Activated T-helper 1 cell treated with anti-CD3 and anti-CD28 coated beads, Interleukin-12 subunit alpha, Interleukin-12 subunit beta, Interleukin-2, Interleukin-4 antibody, amounts not matched to agents 30 ng/mL and 10 ng/mL and 1 ng/mL, durations not matched to agents 14 hours and 24 hours and 36 hours (primary cell): ENCODE results near the gene NME7. TPM values are rescaled to one million over a fixed set of nuclear protein-coding genes. Genes with fewer than 3 reads are reported as not detected.

Source experiments
- DNase-seq: peaks from one replicate; pipeline ENCODE4 v3.0.0; 2021; ENCODE audit warnings: low spot score
- H3K27ac Mint-ChIP-seq: one replicate; pipeline ENCODE4 v1.8.0; 2021; ENCODE audit warnings: mild to moderate bottlenecking, mixed read lengths
- H3K27me3 Mint-ChIP-seq: one replicate; pipeline ENCODE4 v1.8.0; 2022; ENCODE audit warnings: mild to moderate bottlenecking, moderate library complexity, mixed read lengths; ENCODE audit not compliant: insufficient read depth
- H3K36me3 Mint-ChIP-seq: one replicate; pipeline ENCODE4 v1.8.0; 2021; ENCODE audit warnings: low read depth, mixed read lengths
- H3K4me1 Mint-ChIP-seq: one replicate; pipeline ENCODE4 v1.8.0; 2021; ENCODE audit warnings: low read depth, mixed read lengths
- H3K4me3 Mint-ChIP-seq: one replicate; pipeline ENCODE4 v1.8.0; 2021; ENCODE audit warnings: mild to moderate bottlenecking, moderate library complexity, mixed read lengths
- H3K9me3 Mint-ChIP-seq: one replicate; pipeline ENCODE4 v1.8.0; 2021; ENCODE audit warnings: mixed read lengths
- intact Hi-C: fragments of 100-400 bp; cut with micrococcal nuclease; formaldehyde crosslinking; loops from one replicate; pipeline ENCODE4 v1.15.1; 2024
- total RNA-seq: library from RNA; stranded (reverse); gene quantifications from 2 replicates; pipeline ENCODE4 v1.2.3, GENCODE V29; 2022

Gene NME7
- total RNA-seq, 1 donor from 2014 or later = 13.9 TPM

GRCh38 chr1:169120066-169120465 is 247.5 kb downstream of the NME7 start:
- Mint-ChIP-seq H3K27ac (no peak overlapping the region), H3K36me3 (peaks cover 24% of the 10 kb centered on the region), H3K27me3 (no peaks in the 10 kb centered on the region), H3K4me3 (no peak overlapping the region), H3K4me1 (peaks cover 17% of the 10 kb centered on the region), H3K9me3 (no peaks in the 10 kb centered on the region)
- no peak for DNase-seq
- intact Hi-C loops = no loop called here

- intact Hi-C loops = no loop called here
- no peak overlapping the region for H3K4me3 Mint-ChIP-seq
- no peak overlapping the region for H3K27ac Mint-ChIP-seq
- no peak for DNase-seq
- no peaks in the 10 kb centered on the region for H3K27me3 Mint-ChIP-seq
- H3K4me1 Mint-ChIP-seq = peaks cover 17% of the 10 kb centered on the region
- peaks cover 18% of the 10 kb centered on the region for H3K36me3 Mint-ChIP-seq
- no peaks in the 10 kb centered on the region for H3K9me3 Mint-ChIP-seq
Measured at GRCh38 chr1:169119405-169119804, 248.2 kb downstream of the NME7 start.

DNA sequence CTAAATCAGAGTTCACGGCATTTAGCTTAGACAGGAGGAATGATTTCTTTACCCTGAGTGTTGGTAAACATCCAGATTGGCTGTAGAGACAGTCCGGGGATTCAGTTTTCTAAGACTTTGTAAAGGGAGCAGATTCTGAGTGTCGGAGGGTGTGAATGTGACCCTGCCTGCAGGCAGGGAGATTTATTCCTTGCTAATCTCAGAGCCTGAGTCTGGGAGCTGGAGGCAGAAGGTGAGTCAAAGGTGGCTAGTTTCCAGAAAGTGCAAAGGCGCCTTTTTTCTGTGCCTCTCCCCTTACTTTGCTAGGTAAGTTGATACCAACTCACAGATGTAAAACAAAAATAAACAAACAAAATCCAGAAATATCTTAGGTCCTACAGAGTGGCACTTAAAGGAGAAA is 249.4 kb downstream of the NME7 start:
- intact Hi-C loops = no loop called here
- Mint-ChIP-seq H3K4me1 (peaks cover 17% of the 10 kb centered on the region), H3K4me3 (no peak overlapping the region), H3K27me3 (no peaks in the 10 kb centered on the region), H3K36me3 (peaks cover 25% of the 10 kb centered on the region), H3K9me3 (no peaks in the 10 kb centered on the region), H3K27ac (no peak overlapping the region)
- no peak for DNase-seq

GRCh38 chr1:169117599-169117998 is 250.0 kb downstream of the NME7 start:
- Mint-ChIP-seq H3K27ac (no peak overlapping the region), H3K9me3 (no peaks in the 10 kb centered on the region), H3K36me3 (peaks cover 26% of the 10 kb centered on the region), H3K4me1 (peaks cover 17% of the 10 kb centered on the region), H3K27me3 (no peaks in the 10 kb centered on the region), H3K4me3 (no peak overlapping the region)
- DNase-seq = no peak
- intact Hi-C loops = no loop called here

DNA sequence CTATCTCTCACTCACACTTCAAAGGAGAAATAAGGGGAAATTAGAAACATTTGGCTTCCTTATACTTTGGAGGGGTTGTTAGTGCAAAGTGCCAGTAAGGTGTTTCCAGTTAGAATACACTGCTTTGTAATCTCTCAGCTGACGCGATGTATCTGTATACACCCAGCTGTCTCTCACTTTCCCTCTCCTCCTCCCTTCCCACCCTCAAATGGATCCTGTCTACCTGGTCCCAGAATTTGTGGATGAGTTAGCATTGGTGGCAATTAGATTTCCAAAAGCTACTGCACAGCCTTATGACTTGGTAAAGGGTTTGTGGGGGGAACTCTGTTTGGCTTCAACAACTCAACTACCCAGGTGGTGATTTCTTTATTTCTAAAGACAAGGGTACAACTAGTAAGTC is 250.6 kb downstream of the NME7 start:
- intact Hi-C loops = no loop called here
- no peak overlapping the region for H3K27ac Mint-ChIP-seq
- H3K27me3 Mint-ChIP-seq = no peaks in the 10 kb centered on the region
- H3K4me1 Mint-ChIP-seq = peaks cover 17% of the 10 kb centered on the region
- peaks cover 31% of the 10 kb centered on the region for H3K36me3 Mint-ChIP-seq
- H3K4me3 Mint-ChIP-seq = no peak overlapping the region
- DNase-seq = no peak
- H3K9me3 Mint-ChIP-seq = no peaks in the 10 kb centered on the region

GRCh38 chr1:169115891-169116585 is 251.6 kb downstream of the NME7 start:
- intact Hi-C loops = no loop called here
- no peak for DNase-seq
- Mint-ChIP-seq H3K4me1 (peaks cover 21% of the 10 kb centered on the region), H3K9me3 (no peaks in the 10 kb centered on the region), H3K36me3 (peaks cover 28% of the 10 kb centered on the region), H3K4me3 (no peak overlapping the region), H3K27me3 (no peaks in the 10 kb centered on the region), H3K27ac (peak overlapping the region; percentile 2)

GRCh38 chr1:169113613-169114119 is 253.9 kb downstream of the NME7 start:
- DNase-seq = no peak
- Mint-ChIP-seq H3K9me3 (no peaks in the 10 kb centered on the region), H3K36me3 (peaks cover 28% of the 10 kb centered on the region), H3K27me3 (no peaks in the 10 kb centered on the region), H3K4me3 (no peak overlapping the region), H3K27ac (peak overlapping the region; percentile 45), H3K4me1 (peaks cover 44% of the 10 kb centered on the region)
- intact Hi-C loops = no loop called here

DNA sequence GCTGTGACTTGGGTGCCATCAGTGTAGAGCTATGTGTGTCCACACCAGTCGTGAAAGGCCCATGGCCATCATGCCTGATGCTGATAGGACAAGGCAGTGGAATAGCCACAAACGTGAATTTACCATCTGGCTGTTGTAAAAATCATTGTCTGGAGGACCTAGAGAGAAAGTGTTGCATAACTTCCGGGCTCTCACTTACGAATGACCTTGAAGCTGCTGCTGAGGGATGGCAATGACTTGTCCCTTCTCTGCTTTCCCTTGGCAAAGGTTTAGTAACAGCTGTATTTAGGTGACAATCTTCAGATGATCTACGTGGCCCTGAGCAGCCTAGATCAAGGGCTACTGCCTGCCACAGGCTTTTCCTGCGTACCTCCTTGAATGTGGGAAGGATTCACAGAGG is 255.4 kb downstream of the NME7 start:
- peaks cover 55% of the 10 kb centered on the region for H3K4me1 Mint-ChIP-seq
- intact Hi-C loops = no loop called here
- no peak for DNase-seq
- no peaks in the 10 kb centered on the region for H3K27me3 Mint-ChIP-seq
- H3K4me3 Mint-ChIP-seq = no peak overlapping the region
- peaks cover 28% of the 10 kb centered on the region for H3K36me3 Mint-ChIP-seq
- peak overlapping the region; percentile 4 for H3K27ac Mint-ChIP-seq
- H3K9me3 Mint-ChIP-seq = no peaks in the 10 kb centered on the region

GRCh38 chr1:169111472-169111871 is 256.1 kb downstream of the NME7 start:
- Mint-ChIP-seq H3K9me3 (no peaks in the 10 kb centered on the region), H3K27me3 (no peaks in the 10 kb centered on the region), H3K36me3 (peaks cover 22% of the 10 kb centered on the region), H3K4me3 (no peak overlapping the region), H3K4me1 (peaks cover 52% of the 10 kb centered on the region), H3K27ac (no peak overlapping the region)
- intact Hi-C loops = no loop called here
- no peak for DNase-seq

GRCh38 chr1:169110689-169111447 is 256.7 kb downstream of the NME7 start:
- Mint-ChIP-seq H3K27me3 (no peaks in the 10 kb centered on the region), H3K9me3 (no peaks in the 10 kb centered on the region), H3K4me3 (peak overlapping the region; percentile 43), H3K27ac (no peak overlapping the region), H3K4me1 (peaks cover 46% of the 10 kb centered on the region), H3K36me3 (peaks cover 21% of the 10 kb centered on the region)
- no peak for DNase-seq
- intact Hi-C loops = no loop called here

- DNase-seq = no peak
- Mint-ChIP-seq H3K4me3 (peak overlapping the region; percentile 35), H3K9me3 (no peaks in the 10 kb centered on the region), H3K4me1 (peaks cover 48% of the 10 kb centered on the region), H3K27ac (no peak overlapping the region), H3K36me3 (peaks cover 21% of the 10 kb centered on the region), H3K27me3 (no peaks in the 10 kb centered on the region)
- intact Hi-C loops = no loop called here
Measured at GRCh38 chr1:169110236-169110635, 257.4 kb downstream of the NME7 start.

- Mint-ChIP-seq H3K9me3 (no peaks in the 10 kb centered on the region), H3K27ac (peak overlapping the region; percentile 25)
- intact Hi-C loops = loop anchor here (5.0 to 10.0 kb wide), 7 partner anchors 203 to 765 kb away; partner anchors contain the start of gene SLC19A2
Measured at GRCh38 chr1:169109561-169110134, 257.9 kb downstream of the NME7 start.

More at GRCh38 chr1:169109561-169110134, 257.9 kb downstream of the NME7 start:
- H3K4me1 Mint-ChIP-seq = peaks cover 53% of the 10 kb centered on the region
- peak overlapping the region; percentile 89 for H3K4me3 Mint-ChIP-seq
- H3K27me3 Mint-ChIP-seq = no peaks in the 10 kb centered on the region
- no peak for DNase-seq
- H3K36me3 Mint-ChIP-seq = peaks cover 21% of the 10 kb centered on the region
